ENCODE results near the gene LHX1. TPM values are rescaled to one million over a fixed set of nuclear protein-coding genes. Genes with fewer than 3 reads are reported as not detected.

Gene LHX1
- total RNA-seq, 1 experiment from 2014 or later = 0.05 TPM

- DNase-seq (ENCODE audit: extremely low read depth, low read depth) = no peak
These were observed 787 bp downstream of the LHX1 start for GRCh38 chr17:36937959-36938565.

- DNase-seq (ENCODE audit: extremely low read depth, low read depth) = no peak
These were observed 1.3 kb downstream of the LHX1 start for GRCh38 chr17:36938566-36939051.

GRCh38 chr17:36939052-36939801 is 2.0 kb downstream of the LHX1 start:
- DNase-seq (ENCODE audit: extremely low read depth, low read depth) = no peak

- DNase-seq (ENCODE audit: extremely low read depth, low read depth) = no peak
These were observed 2.6 kb downstream of the LHX1 start for GRCh38 chr17:36939802-36940312.

- no peak for DNase-seq (ENCODE audit: extremely low read depth, low read depth)
These were observed 3.3 kb downstream of the LHX1 start for GRCh38 chr17:36940313-36941264.

GRCh38 chr17:36941265-36942010 is 4.2 kb downstream of the LHX1 start:
- DNase-seq (ENCODE audit: extremely low read depth, low read depth) = no peak

GRCh38 chr17:36942019-36942599 is 4.8 kb downstream of the LHX1 start:
- no peak for DNase-seq (ENCODE audit: extremely low read depth, low read depth)

GRCh38 chr17:36942631-36943125 is 5.4 kb downstream of the LHX1 start:
- DNase-seq (ENCODE audit: extremely low read depth, low read depth) = no peak

- no peak for DNase-seq (ENCODE audit: extremely low read depth, low read depth)
These were observed 6.2 kb downstream of the LHX1 start for GRCh38 chr17:36943250-36944191.

- no peak for DNase-seq (ENCODE audit: extremely low read depth, low read depth)
These were observed 7.3 kb downstream of the LHX1 start for GRCh38 chr17:36944553-36944952.

- DNase-seq (ENCODE audit: extremely low read depth, low read depth) = no peak
These were observed 7.9 kb downstream of the LHX1 start for GRCh38 chr17:36945140-36945539.

GRCh38 chr17:36945959-36946725 is 8.9 kb downstream of the LHX1 start:
- DNase-seq (ENCODE audit: extremely low read depth, low read depth) = no peak

GRCh38 chr17:36946726-36947091 is 9.4 kb downstream of the LHX1 start:
- DNase-seq (ENCODE audit: extremely low read depth, low read depth) = no peak

GRCh38 chr17:36947922-36948716 is 10.8 kb downstream of the LHX1 start:
- no peak for DNase-seq (ENCODE audit: extremely low read depth, low read depth)

- DNase-seq (ENCODE audit: extremely low read depth, low read depth) = peak; percentile 96
These were observed 11.6 kb downstream of the LHX1 start, which contains the start of gene AATF for GRCh38 chr17:36948717-36949460. AATF (plus strand) TSS chr17:36948954; CDS start chr17:36949126, 172 bp downstream.

- DNase-seq (ENCODE audit: extremely low read depth, low read depth) = no peak
These were observed 12.2 kb downstream of the LHX1 start for GRCh38 chr17:36949461-36949927.

Data from NCI-H460 (cell line).